Kidney (tissue), 14 donors: ENCODE results near the gene NES. TPM values are rescaled to one million over a fixed set of nuclear protein-coding genes. Genes with fewer than 3 reads are reported as not detected.

Experiments
- DNase-seq, 5 donors: peaks; one replicate each; pipeline ENCODE4 v3.0.0-alpha.2; 2013 to 2020
- FAIRE-seq: peaks from 2 replicates; lab custom pipeline; 2012; peaks lifted over from hg19 to GRCh38; lab: Jason Lieb, UNC
- H3K27ac ChIP-seq, 2 donors: one replicate each; pipeline ENCODE4 v1.7.0; 2013; ENCODE audit warnings: low read depth in 2 of 2, low read length in 2 of 2, inconsistent platforms in 1 of 2
- H3K27me3 ChIP-seq: one replicate; pipeline ENCODE4 v1.7.1; 2013; ENCODE audit warnings: low read length, inconsistent platforms; ENCODE audit not compliant: control insufficient read depth, insufficient read depth
- H3K36me3 ChIP-seq, 3 donors: one replicate each; pipeline versions ENCODE4 v1.7.0 to v1.7.1; 2013; ENCODE audit warnings: low read length in 3 of 3, control low read depth in 1 of 3, inconsistent platforms in 1 of 3; ENCODE audit not compliant: insufficient read depth in 3 of 3, control insufficient read depth in 2 of 3
- H3K4me1 ChIP-seq, 3 donors: one replicate each; pipeline versions ENCODE4 v1.7.0 to v1.7.1; 2013; ENCODE audit warnings: low read length in 3 of 3, inconsistent platforms in 1 of 3, low read depth in 1 of 3; ENCODE audit not compliant: control insufficient read depth in 2 of 3, insufficient read depth in 2 of 3
- H3K4me3 ChIP-seq, 3 donors: one replicate each; pipeline versions ENCODE4 v1.7.0 to v1.8.1; 2013; ENCODE audit warnings: low read length in 3 of 3, control low read depth in 1 of 3, inconsistent platforms in 1 of 3
- H3K9ac ChIP-seq, 3 donors: one replicate each; pipeline versions ENCODE4 v1.7.0 to v1.7.1; 2013; ENCODE audit warnings: low read length in 3 of 3, control low read depth in 1 of 3, inconsistent platforms in 1 of 3
- H3K9me3 ChIP-seq, 3 donors: one replicate each; pipeline versions ENCODE4 v1.7.0 to v1.7.1; 2013; ENCODE audit warnings: low read length in 3 of 3, control low read depth in 1 of 3, inconsistent platforms in 1 of 3; ENCODE audit not compliant: control insufficient read depth in 2 of 3, insufficient read depth in 1 of 3
- intact Hi-C: fragments of 100-400 bp; cut with DNase I; formaldehyde crosslinking; loops from one replicate; pipeline ENCODE4 v1.11.1; 2022
- polyA plus RNA-seq: library from polyadenylated mRNA; stranded (reverse); fragments of 350-450 nt; fragmentation: Illumina TruSeq; extraction: RNeasy Lipid Tissue Mini Kit (QIAGEN cat#74804); gene quantifications from one replicate; pipeline ENCODE4 v1.2.3, GENCODE V29; 2014; ENCODE audit warnings: low read depth, low replicate concordance; ENCODE audit not compliant: insufficient read depth
- total RNA-seq: library from RNA; stranded (reverse); fragmentation: NEBNext Ultra II Directional; extraction: Animal tissue kit (Norgen Biotek cat#: 25700); gene quantifications from one replicate; pipeline ENCODE4 v1.2.1, GENCODE V29; 2021
- TF ChIP-seq, protein P1 (sequence below): IDR thresholded peaks from 3 replicates; pipeline ENCODE4 v1.5.1; 2012; ENCODE audit warnings: mild to moderate bottlenecking, moderate library complexity, borderline replicate concordance; ENCODE audit not compliant: insufficient read depth; ENCODE audit errors: extremely low read depth
- donor health status: control.
- donor health status: control.
- donor health status: control.
- donor health status: control.
- donor health status: control.
- donor health status: DM: yes; HTN: yes; CAD: no.
- donor health status: Normal renal cell carcinoma (clear cell type).

NES gene
- total and polyA plus RNA-seq, 2 donors from 2014 or later: 44.3 to 50.7 TPM

GRCh38 chr1:156711011-156711817 is 34.0 kb upstream of the NES start:
- intact Hi-C loops: no loop called here
- Histone ChIP-seq H3K9ac (no peak overlapping the region), H3K9me3 (no peaks in the 10 kb centered on the region), H3K4me1 (peaks cover 0 to 2% (median 0%) of the 10 kb centered on the region in 3 donors), H3K36me3 (no peaks in the 10 kb centered on the region), H3K27me3 (no peaks in the 10 kb centered on the region), H3K4me3 (no peak overlapping the region), H3K27ac (no peak overlapping the region)
- FAIRE-seq (no peak), DNase-seq (peak in 1 of 5 donors; percentile 66)
- TF ChIP-seq, protein P1, sequence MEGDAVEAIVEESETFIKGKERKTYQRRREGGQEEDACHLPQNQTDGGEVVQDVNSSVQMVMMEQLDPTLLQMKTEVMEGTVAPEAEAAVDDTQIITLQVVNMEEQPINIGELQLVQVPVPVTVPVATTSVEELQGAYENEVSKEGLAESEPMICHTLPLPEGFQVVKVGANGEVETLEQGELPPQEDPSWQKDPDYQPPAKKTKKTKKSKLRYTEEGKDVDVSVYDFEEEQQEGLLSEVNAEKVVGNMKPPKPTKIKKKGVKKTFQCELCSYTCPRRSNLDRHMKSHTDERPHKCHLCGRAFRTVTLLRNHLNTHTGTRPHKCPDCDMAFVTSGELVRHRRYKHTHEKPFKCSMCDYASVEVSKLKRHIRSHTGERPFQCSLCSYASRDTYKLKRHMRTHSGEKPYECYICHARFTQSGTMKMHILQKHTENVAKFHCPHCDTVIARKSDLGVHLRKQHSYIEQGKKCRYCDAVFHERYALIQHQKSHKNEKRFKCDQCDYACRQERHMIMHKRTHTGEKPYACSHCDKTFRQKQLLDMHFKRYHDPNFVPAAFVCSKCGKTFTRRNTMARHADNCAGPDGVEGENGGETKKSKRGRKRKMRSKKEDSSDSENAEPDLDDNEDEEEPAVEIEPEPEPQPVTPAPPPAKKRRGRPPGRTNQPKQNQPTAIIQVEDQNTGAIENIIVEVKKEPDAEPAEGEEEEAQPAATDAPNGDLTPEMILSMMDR: no peak

- no peaks in the 10 kb centered on the region for H3K9me3 ChIP-seq
- H3K36me3 ChIP-seq: no peaks in the 10 kb centered on the region
- no peak overlapping the region for H3K4me3 ChIP-seq
- no peak for FAIRE-seq
- H3K9ac ChIP-seq: no peak overlapping the region
- TF ChIP-seq, protein P1: no peak
- intact Hi-C loops: no loop called here
- peak in 2 of 5 donors; percentile 63 to 86 for DNase-seq
- H3K27me3 ChIP-seq: no peaks in the 10 kb centered on the region
- H3K4me1 ChIP-seq: peaks cover 0 to 9% (median 0%) of the 10 kb centered on the region in 3 donors
- H3K27ac ChIP-seq: no peak overlapping the region
These were observed 32.7 kb upstream of the NES start for GRCh38 chr1:156709757-156710489.

GRCh38 chr1:156709031-156709430 is 31.8 kb upstream of the NES start:
- Histone ChIP-seq H3K27me3 (no peaks in the 10 kb centered on the region), H3K4me3 (no peak overlapping the region), H3K4me1 (peaks cover 0 to 11% (median 0%) of the 10 kb centered on the region in 3 donors), H3K36me3 (no peaks in the 10 kb centered on the region), H3K9ac (no peak overlapping the region), H3K9me3 (no peaks in the 10 kb centered on the region), H3K27ac (no peak overlapping the region)
- DNase-seq: no peak
- FAIRE-seq: no peak
- TF ChIP-seq, protein P1: no peak
- intact Hi-C loops: no loop called here
